CD4-positive, alpha-beta T cell treated with Interleukin-2 at 100 ng/mL for 4 hours (primary cell): ENCODE measurements around the gene HOXA1.

Experiments
- DNase-seq: peaks from one replicate; pipeline ENCODE4 v3.0.0-alpha.2; 2020; ENCODE audit warnings: low spot score

Gene HOXA1

GRCh38 chr7:27092819-27093110 is 3.0 kb downstream of the HOXA1 start:
- no peak for DNase-seq

GRCh38 chr7:27091941-27092818 is 3.6 kb downstream of the HOXA1 start:
- DNase-seq, result no peak

GRCh38 chr7:27091105-27091504 is 4.7 kb downstream of the HOXA1 start:
- no peak for DNase-seq

GRCh38 chr7:27088002-27088922 is 7.5 kb downstream of the HOXA1 start:
- no peak for DNase-seq

- no peak for DNase-seq
These were observed 12.2 kb downstream of the HOXA1 start for GRCh38 chr7:27083646-27084045.

- DNase-seq, result no peak
These were observed 13.6 kb downstream of the HOXA1 start for GRCh38 chr7:27082171-27082570.

- DNase-seq, result no peak
These were observed 14.9 kb downstream of the HOXA1 start for GRCh38 chr7:27080844-27081436.

GRCh38 chr7:27079234-27079975 is 16.4 kb downstream of the HOXA1 start:
- no peak for DNase-seq

- no peak for DNase-seq
These were observed 17.1 kb downstream of the HOXA1 start for GRCh38 chr7:27078616-27079233.

- DNase-seq, result no peak
These were observed 22.7 kb downstream of the HOXA1 start for GRCh38 chr7:27073076-27073475.

- DNase-seq, result no peak
These were observed 24.0 kb downstream of the HOXA1 start for GRCh38 chr7:27071622-27072390.

GRCh38 chr7:27068259-27068658 is 27.5 kb downstream of the HOXA1 start:
- DNase-seq, result no peak

- no peak for DNase-seq
These were observed 29.7 kb downstream of the HOXA1 start for GRCh38 chr7:27066148-27066547.

GRCh38 chr7:27065709-27066108 is 30.1 kb downstream of the HOXA1 start:
- no peak for DNase-seq

- no peak for DNase-seq
These were observed 31.1 kb downstream of the HOXA1 start for GRCh38 chr7:27064661-27065060.

GRCh38 chr7:27064159-27064558 is 31.6 kb downstream of the HOXA1 start:
- DNase-seq, result no peak

- no peak for DNase-seq
These were observed 32.9 kb downstream of the HOXA1 start for GRCh38 chr7:27062946-27063345.

GRCh38 chr7:27053153-27053552 is 42.6 kb downstream of the HOXA1 start:
- no peak for DNase-seq

GRCh38 chr7:27051451-27051850 is 44.3 kb downstream of the HOXA1 start:
- DNase-seq, result no peak

- DNase-seq, result no peak
These were observed 47.4 kb downstream of the HOXA1 start for GRCh38 chr7:27048438-27048837.
